Measurements from ENCODE around the gene RTN4R.

GRCh38 chr22:20291604-20292063 lies 23.5 kb upstream of the RTN4R start:
- no peak for TF ChIP-seq TAF1 (IDR thresholded peaks at IDR 0.05; ENCODE audit: borderline replicate concordance, insufficient read depth, low read length)
- TF ChIP-seq SIN3A (IDR thresholded peaks at IDR 0.05; ENCODE audit: borderline replicate concordance, insufficient read depth, low read length), result no peak
- TF ChIP-seq POLR2AphosphoS5 (IDR thresholded peaks at IDR 0.05; ENCODE audit: low read depth, low read length), result no peak
- TF ChIP-seq REST (IDR thresholded peaks at IDR 0.05; ENCODE audit: insufficient read depth in 1 of 2, low read depth in 2 of 2, low read length in 2 of 2), result no peak

All from PFSK-1 (cell line).